ENCODE results near the gene GLIPR2. TPM values are rescaled to one million over a fixed set of nuclear protein-coding genes. Genes with fewer than 3 reads are reported as not detected.

Gene GLIPR2
- total RNA-seq, 1 experiment from 2014 or later, result 0.96 TPM

- CTCF ChIA-PET, result interaction anchor here (1.5 kb wide), 1 partner anchor 25 kb away, joined by 8 read pairs; no protein-coding TSS in a partner anchor
- POLR2A ChIA-PET, result no interaction called here
- H3K9me3 Mint-ChIP-seq (ENCODE audit: unreplicated experiment), result peaks cover 11% of the 10 kb centered on the region
Measured at GRCh38 chr9:36141288-36141687, 4.8 kb downstream of the GLIPR2 start.

GRCh38 chr9:36141761-36142160 is 5.2 kb downstream of the GLIPR2 start:
- intact Hi-C loops (cut with micrococcal nuclease), result loop anchor here (1.0 kb wide), 1 partner anchor 25 kb away; no protein-coding TSS in a partner anchor
- CTCF ChIA-PET, result interaction anchor here (1.5 kb wide), 1 partner anchor 24 kb away, joined by 8 read pairs; no protein-coding TSS in a partner anchor
- no peak for TF ChIP-seq CTCF (IDR thresholded peaks at IDR 0.05; ENCODE audit: unreplicated experiment)
- Mint-ChIP-seq H3K9me3 (ENCODE audit: unreplicated experiment) (peaks cover 11% of the 10 kb centered on the region), H3K36me3 (ENCODE audit: insufficient read depth, unreplicated experiment) (no peaks in the 10 kb centered on the region), H3K4me1 (ENCODE audit: insufficient read depth, unreplicated experiment) (peaks cover 11% of the 10 kb centered on the region), H3K4me3 (ENCODE audit: unreplicated experiment) (no peak overlapping the region), H3K27ac (ENCODE audit: low read depth, unreplicated experiment) (no peak overlapping the region), H3K27me3 (ENCODE audit: insufficient read depth, unreplicated experiment) (peaks cover 50% of the 10 kb centered on the region)
- POLR2A ChIA-PET, result no interaction called here
- DNase-seq (ENCODE audit: unreplicated experiment), result no peak
- BruUV-seq (replicated peaks), result no TSS peak

More at GRCh38 chr9:36141288-36141687, 4.8 kb downstream of the GLIPR2 start:
- Mint-ChIP-seq H3K27me3 (ENCODE audit: insufficient read depth, unreplicated experiment) (peaks cover 50% of the 10 kb centered on the region), H3K4me3 (ENCODE audit: unreplicated experiment) (no peak overlapping the region), H3K27ac (ENCODE audit: low read depth, unreplicated experiment) (no peak overlapping the region), H3K4me1 (ENCODE audit: insufficient read depth, unreplicated experiment) (peaks cover 11% of the 10 kb centered on the region), H3K36me3 (ENCODE audit: insufficient read depth, unreplicated experiment) (no peaks in the 10 kb centered on the region)
- no TSS peak for BruUV-seq (replicated peaks)
- intact Hi-C loops (cut with micrococcal nuclease), result loop anchor here (1.0 kb wide), 1 partner anchor 25 kb away; no protein-coding TSS in a partner anchor
- DNase-seq (ENCODE audit: unreplicated experiment), result peak; percentile 50
- peak; percentile 30 for TF ChIP-seq CTCF (IDR thresholded peaks at IDR 0.05; ENCODE audit: unreplicated experiment)

- no peak for DNase-seq (ENCODE audit: unreplicated experiment)
- ChIA-PET POLR2A (interaction anchor here (0.6 to 0.7 kb wide), 2 partner anchors 54 to 124 kb away, joined by 3 read pairs; no protein-coding TSS in a partner anchor), CTCF (interaction anchor here (0.6 to 1.4 kb wide), 3 partner anchors 21 to 233 kb away, joined by 3 to 4 read pairs (median 3); no protein-coding TSS in a partner anchor)
- Mint-ChIP-seq H3K4me3 (ENCODE audit: unreplicated experiment) (no peak overlapping the region), H3K27me3 (ENCODE audit: insufficient read depth, unreplicated experiment) (peaks cover 40% of the 10 kb centered on the region), H3K27ac (ENCODE audit: low read depth, unreplicated experiment) (no peak overlapping the region), H3K9me3 (ENCODE audit: unreplicated experiment) (peaks cover 11% of the 10 kb centered on the region), H3K36me3 (ENCODE audit: insufficient read depth, unreplicated experiment) (no peaks in the 10 kb centered on the region), H3K4me1 (ENCODE audit: insufficient read depth, unreplicated experiment) (peaks cover 4% of the 10 kb centered on the region)
- BruUV-seq (replicated peaks), result no TSS peak
- no peak for TF ChIP-seq CTCF (IDR thresholded peaks at IDR 0.05; ENCODE audit: unreplicated experiment)
- intact Hi-C loops (cut with micrococcal nuclease), result no loop called here
Measured at GRCh38 chr9:36142510-36143244, 6.1 kb downstream of the GLIPR2 start.

GRCh38 chr9:36143245-36143641 is 6.7 kb downstream of the GLIPR2 start:
- Mint-ChIP-seq H3K27ac (ENCODE audit: low read depth, unreplicated experiment) (no peak overlapping the region), H3K27me3 (ENCODE audit: insufficient read depth, unreplicated experiment) (peaks cover 35% of the 10 kb centered on the region), H3K4me1 (ENCODE audit: insufficient read depth, unreplicated experiment) (peaks cover 4% of the 10 kb centered on the region), H3K36me3 (ENCODE audit: insufficient read depth, unreplicated experiment) (no peaks in the 10 kb centered on the region), H3K4me3 (ENCODE audit: unreplicated experiment) (no peak overlapping the region), H3K9me3 (ENCODE audit: unreplicated experiment) (peaks cover 11% of the 10 kb centered on the region)
- no peak for DNase-seq (ENCODE audit: unreplicated experiment)
- TF ChIP-seq CTCF (IDR thresholded peaks at IDR 0.05; ENCODE audit: unreplicated experiment), result no peak
- BruUV-seq (replicated peaks), result no TSS peak
- intact Hi-C loops (cut with micrococcal nuclease), result no loop called here
- ChIA-PET CTCF (interaction anchor here (0.6 to 2.1 kb wide), 6 partner anchors 10 to 232 kb away, joined by 3 to 5 read pairs (median 3); no protein-coding TSS in a partner anchor), POLR2A (interaction anchor here (0.6 kb wide), 2 partner anchors 55 to 529 kb away, joined by 3 read pairs; no protein-coding TSS in a partner anchor)

Data from MCF 10A (cell line).